LoVo (cell line): ENCODE data around the gene CCDC91.
"Not testable (repeated sequence)": the region's sequence is repeated elsewhere in the genome, so short reads cannot be mapped to it uniquely, and the experiment has no call there.

ENCODE experiments used
- DNase-seq: peaks from one replicate; pipeline ENCODE4 v3.0.0-alpha.2; 2016; ENCODE audit warnings: low spot score

The CCDC91 gene

GRCh38 chr12:28294300-28294699 is 104.0 kb downstream of the CCDC91 start:
- DNase-seq, result no peak

GRCh38 chr12:28296287-28296686 is 106.0 kb downstream of the CCDC91 start:
- DNase-seq, result no peak

- no peak for DNase-seq
These were observed 112.9 kb downstream of the CCDC91 start for GRCh38 chr12:28303192-28303591.

GRCh38 chr12:28306535-28306934 is 116.3 kb downstream of the CCDC91 start:
- no peak for DNase-seq

GRCh38 chr12:28308891-28309290 is 118.6 kb downstream of the CCDC91 start:
- no peak for DNase-seq

GRCh38 chr12:28313631-28314030 is 123.4 kb downstream of the CCDC91 start:
- DNase-seq, result no peak

GRCh38 chr12:28316049-28316448 is 125.8 kb downstream of the CCDC91 start:
- DNase-seq, result no peak

GRCh38 chr12:28318273-28318672 is 128.0 kb downstream of the CCDC91 start:
- no peak for DNase-seq

GRCh38 chr12:28320353-28320752 is 130.1 kb downstream of the CCDC91 start:
- no peak for DNase-seq

- DNase-seq, result no peak
These were observed 137.5 kb downstream of the CCDC91 start for GRCh38 chr12:28327722-28328121.

- DNase-seq, result no peak
These were observed 138.7 kb downstream of the CCDC91 start for GRCh38 chr12:28328967-28329366.

- not testable (repeated sequence) for DNase-seq
These were observed 139.5 kb downstream of the CCDC91 start for GRCh38 chr12:28329727-28330126.

GRCh38 chr12:28330232-28330631 is 140.0 kb downstream of the CCDC91 start:
- not testable (repeated sequence) for DNase-seq

- no peak for DNase-seq
These were observed 140.9 kb downstream of the CCDC91 start for GRCh38 chr12:28331130-28331529.

- DNase-seq, result no peak
These were observed 150.2 kb downstream of the CCDC91 start for GRCh38 chr12:28340261-28341045.

GRCh38 chr12:28343713-28344112 is 153.5 kb downstream of the CCDC91 start:
- DNase-seq, result no peak

GRCh38 chr12:28346567-28346966 is 156.3 kb downstream of the CCDC91 start:
- DNase-seq, result no peak

GRCh38 chr12:28349196-28349595 is 158.9 kb downstream of the CCDC91 start:
- DNase-seq, result no peak

GRCh38 chr12:28350502-28350901 is 160.2 kb downstream of the CCDC91 start:
- no peak for DNase-seq

- DNase-seq, result no peak
These were observed 161.2 kb downstream of the CCDC91 start for GRCh38 chr12:28351414-28351813.

GRCh38 chr12:28355161-28355560 is 164.9 kb downstream of the CCDC91 start:
- DNase-seq, result no peak

- DNase-seq, result no peak
These were observed 170.0 kb downstream of the CCDC91 start for GRCh38 chr12:28360253-28360652.

GRCh38 chr12:28367326-28367725 is 177.1 kb downstream of the CCDC91 start:
- DNase-seq, result no peak

GRCh38 chr12:28367993-28368392 is 177.7 kb downstream of the CCDC91 start:
- DNase-seq, result no peak
